HG03469 (cell line): ENCODE data around the gene ZNF213.

ENCODE experiments used
- ATAC-seq: cut with Tn5 transposase; IDR thresholded peaks from one replicate; pipeline ENCODE4 v1.9.1; 2021; ENCODE audit warnings: mild to moderate bottlenecking, moderate library complexity, moderate number of reproducible peaks; ENCODE audit not compliant: unreplicated experiment

The ZNF213 gene

DNA sequence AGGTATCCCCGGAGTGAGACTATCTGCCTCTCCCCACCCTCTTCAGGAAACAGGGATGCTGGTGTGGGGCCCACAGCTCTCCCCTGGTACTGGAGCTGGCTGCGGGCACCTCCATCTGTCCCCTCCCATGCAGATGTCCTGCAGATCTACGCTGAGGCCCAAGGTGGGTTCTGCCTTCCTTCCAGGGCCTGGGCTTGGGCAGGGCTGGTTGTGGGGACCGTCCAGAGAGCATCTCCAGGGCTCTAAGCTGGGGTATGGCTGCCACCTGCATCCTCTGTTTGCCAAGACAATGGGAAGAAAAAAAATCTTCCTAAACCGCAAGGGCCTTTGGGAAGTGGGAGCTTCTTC, 12.9 kb downstream of the ZNF213 start:
- no peak for ATAC-seq

DNA sequence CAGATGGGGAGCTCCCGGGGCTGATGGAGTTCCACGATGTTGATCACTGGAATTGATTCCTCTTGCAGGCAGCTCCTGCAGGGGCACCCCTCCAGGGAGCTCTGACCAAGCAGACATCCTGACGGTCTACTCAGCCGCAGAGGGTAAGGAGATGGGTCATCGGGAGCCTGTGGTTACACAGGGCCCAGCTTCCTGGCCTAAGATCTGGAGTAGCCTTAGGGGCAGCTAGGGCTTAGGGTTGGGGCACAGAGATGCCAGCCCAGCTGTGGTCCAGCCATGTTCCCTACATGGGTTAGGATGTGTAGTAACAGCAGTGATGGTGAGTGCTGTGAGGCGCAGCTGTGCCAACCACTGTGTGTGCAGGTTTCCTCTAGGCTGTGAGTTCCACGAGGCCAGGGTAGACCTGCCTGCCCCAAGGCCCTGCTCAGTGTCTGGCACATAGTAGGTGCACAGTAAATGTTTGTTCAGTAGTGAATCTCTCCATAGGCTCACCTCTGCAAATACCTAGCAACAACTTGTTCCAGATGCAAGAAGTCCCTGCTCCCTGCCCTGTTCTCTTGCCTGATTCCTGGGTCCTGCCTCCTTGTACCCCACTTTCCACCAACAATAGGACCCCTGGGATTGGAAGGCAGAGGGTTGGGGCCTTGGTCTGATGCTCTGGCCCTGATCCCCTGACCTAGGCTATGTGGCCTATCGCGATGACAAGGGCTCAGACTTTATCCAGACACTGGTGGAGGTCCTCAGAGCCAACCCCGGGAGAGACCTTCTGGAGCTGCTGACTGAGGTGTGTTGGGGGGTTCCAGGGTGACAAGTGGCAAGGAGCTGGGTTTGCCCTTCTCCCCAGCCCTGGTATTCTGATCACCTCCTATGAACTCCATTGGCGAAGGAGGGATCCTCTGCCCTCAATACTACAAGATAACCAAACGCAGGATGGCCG, 13.7 kb downstream of the ZNF213 start:
- ATAC-seq = no peak

DNA sequence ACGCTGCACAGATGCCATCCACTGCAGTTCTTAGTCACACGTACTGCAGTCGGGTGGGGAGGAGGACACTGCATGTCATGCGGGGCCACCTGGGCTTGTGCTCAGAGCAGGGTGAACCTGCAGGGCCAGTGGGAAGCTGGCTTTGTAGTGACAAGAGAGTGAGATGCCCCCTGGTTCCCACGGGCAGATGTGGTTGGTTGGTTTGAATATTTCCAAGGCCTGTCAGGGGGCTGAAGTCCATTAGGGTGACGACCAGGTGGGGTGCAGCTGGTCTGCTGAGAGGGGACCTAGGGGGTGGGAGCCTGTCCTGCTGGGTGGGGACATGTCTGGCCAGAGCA, 14.3 kb downstream of the ZNF213 start:
- ATAC-seq = no peak

DNA sequence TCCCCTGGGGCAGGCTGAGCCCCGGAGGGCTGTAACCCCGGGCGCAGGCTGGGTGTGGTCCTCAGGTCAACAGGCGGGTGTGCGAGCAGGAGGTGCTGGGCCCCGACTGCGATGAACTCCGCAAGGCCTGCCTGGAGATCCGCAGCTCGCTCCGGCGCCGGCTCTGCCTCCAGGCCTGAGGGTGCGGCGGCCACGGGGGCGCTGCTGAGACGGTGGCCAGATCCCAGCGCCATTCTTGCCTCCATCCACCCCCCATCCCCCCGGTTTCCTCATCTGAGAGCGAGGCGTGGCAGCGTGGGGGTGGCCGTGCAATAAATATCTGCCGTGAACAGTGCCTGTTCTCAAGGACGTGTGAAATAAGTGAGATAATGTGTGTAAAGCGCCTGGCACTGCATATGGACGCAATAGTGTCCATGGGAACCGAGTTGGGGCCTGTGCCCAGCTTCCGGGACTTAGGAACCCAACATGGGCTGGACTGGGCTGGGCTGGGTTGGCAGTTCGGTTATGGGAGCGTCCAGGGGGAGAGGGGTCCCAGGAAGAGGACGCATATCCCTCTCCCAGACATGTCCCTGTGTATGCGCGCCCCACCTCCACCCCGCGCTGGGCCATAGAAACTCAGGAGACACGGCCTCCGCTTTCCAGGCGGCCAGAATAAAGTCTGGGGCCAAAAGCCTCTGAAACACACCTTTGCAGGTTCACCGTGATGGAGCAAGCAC, 15.0 kb downstream of the ZNF213 start:
- ATAC-seq = no peak

DNA sequence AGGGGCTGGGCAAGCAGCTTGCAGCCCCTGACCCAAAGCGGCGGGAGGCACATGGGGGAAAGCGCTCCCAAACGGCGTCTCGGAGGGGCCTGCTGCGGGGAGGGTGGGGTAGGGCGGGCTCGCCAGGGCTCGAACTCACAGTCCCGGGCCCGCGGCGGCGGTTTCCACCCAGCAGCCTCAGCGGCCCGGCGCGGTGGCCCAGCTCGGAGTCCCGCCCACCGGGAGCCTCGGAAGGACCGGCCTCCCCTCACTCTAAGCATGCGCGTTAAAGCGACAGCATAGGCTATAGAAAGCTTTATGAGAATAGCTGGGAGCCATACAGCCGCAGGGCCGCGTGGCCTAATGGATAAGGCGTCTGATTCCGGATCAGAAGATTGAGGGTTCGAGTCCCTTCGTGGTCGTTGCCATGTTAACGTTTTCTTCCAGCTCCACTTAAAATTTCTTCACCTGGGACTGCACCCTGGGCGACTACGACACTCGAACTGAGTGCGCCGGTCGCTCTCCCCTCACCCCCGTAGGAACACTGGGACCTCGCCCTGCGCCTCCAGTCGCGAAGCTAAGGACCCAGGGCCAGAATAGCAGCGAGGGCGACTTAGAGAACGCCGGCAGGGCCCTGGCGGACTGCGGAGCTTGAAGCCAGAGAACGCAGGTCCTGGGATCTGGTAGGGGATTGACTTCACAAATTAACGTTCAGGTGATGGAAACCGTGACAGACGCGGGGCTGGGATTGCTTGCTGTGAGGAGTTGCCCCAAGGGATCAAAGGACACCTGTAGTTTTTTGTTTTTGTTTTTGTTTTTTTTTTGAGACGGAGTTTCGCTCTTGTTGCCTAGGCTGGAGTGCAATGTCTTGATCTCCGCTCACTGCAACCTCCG, 15.8 kb downstream of the ZNF213 start:
- ATAC-seq = peak; percentile 58

DNA sequence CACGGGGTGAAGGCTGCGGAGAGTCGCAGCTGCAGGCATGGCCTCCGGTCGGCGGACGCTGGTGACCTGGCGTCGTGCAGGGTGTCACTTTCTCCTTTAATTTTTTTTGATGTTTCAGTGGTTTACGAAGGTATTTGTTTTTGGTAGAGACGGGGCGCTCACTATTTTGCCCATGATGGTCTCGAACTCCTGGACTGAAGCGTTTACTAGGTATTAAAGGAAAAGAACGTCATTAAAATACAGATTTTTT, 17.1 kb downstream of the ZNF213 start:
- ATAC-seq = no peak

DNA sequence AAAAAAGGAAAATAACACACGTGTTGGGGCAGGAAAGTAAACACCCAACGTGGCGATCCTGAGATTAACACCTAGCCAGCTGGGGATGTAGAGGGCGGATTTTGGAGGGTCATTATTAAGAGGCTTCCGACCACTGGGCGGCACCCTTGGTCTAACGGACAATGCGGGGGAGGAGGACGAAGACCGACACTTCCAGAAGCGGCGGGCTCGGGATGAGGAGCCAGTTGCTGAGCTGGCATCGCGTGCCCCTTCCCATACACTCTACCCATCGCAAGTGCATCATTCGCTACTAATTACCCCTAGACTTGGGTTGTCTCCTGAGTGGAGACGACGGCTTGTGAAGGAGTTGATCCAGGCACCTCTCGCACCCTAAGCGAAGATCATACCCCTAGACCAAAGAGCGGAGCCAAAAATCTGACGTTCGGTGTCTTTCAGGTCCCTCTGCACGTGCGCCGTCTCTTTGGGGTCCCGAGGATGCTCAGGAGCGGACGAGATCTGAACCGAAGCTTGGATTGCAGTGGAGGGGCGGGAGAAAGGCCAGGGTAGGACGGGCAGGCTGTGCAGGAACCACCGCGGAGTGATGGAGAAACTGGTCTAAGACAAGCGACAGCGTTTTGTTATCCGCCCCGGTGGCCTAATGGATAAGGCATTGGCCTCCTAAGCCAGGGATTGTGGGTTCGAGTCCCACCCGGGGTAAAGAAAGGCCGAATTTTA, 17.6 kb downstream of the ZNF213 start:
- no peak for ATAC-seq

DNA sequence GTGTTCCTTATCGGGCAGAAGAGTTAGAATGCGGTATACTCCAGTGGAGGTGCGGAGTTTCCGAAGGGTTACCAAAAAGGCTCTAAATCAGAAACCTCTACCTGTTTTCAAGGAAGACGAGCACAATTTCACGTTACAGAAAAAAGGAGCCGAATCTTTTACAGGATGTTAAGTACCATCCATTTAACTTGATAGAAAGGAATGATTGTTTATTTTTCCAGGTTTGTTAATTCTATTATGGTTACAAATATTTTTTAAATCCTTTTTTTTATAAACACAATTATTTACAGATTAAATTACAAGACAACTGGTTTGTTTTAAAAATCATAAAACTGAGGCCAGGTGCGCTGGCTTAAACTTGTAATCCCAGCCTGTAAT, 18.2 kb downstream of the ZNF213 start:
- ATAC-seq = no peak

DNA sequence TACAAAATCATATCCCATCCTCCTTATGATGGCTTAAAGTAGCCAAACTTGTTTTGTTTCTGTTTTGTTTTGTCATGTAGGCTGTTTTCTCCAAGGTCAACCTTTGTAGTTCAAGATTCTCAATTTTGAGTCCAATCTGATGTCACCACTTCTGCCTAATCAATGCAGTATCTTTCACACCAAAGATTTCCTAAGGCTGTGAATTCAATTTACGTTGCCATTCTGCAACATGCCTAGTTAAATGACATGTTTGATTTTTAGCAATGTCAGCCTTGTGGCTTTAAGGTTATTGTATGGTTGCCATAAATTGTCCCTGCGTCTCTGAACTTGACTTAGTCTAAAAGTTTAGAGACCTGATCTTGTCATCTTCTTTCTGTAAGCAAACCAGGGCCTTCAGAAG, 20.4 kb downstream of the ZNF213 start:
- no peak for ATAC-seq

DNA sequence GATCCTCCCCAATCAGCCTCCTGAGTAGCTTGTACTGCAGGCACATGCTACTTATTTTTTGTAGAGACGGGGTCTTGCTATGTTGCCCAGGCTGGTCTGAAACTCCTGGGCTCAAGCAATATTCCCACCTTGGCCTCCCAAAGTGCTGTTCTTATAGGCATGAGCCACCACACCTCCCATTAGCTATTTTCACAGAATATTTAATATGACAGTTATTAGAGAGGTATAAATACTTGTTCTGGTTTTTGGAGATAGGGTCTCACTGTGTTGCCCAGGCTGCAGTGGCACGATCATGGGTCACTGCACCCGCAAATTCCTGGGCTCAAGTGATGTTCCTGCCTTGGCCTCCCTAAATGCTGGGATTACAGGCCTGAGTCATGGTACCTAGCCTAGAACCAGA, 21.1 kb downstream of the ZNF213 start:
- no peak for ATAC-seq

DNA sequence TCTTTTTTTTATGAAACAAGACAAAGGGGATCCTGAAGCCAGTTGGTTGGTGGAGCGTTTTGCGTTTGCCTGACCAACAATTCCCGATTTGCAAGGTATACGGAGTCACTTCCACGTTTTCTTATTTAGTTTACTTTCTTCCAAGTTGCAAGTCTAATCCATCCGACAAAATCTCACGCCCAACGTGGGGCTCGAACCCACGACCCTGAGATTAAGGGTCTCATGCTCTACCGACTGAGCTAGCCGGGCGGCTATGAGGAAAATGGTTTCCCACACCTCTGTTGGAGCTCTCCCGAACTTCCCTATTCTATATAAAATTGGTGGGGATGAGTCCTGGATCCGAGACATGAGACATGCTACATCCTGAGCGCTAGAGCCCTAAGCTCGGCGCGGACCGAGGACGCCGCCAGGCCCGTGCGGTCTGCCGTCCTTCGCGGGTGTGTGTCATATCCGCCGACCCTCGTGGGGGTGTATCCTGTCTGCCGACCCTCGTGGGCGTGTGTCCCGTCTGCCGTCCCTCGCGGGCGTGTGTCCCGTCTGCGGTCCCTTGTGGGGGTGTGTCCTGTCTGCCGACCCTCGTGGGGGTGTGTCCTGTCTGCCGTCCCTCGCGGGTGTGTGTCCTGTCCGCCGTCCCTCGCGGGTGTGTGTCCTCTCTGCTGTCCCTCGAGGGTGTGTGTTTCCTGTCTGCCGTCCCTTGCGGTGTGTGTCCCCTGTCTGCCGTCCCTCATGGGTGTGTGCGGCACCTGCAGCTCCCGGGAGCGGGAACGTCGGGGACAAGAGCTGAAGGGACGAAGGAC, 22.6 kb downstream of the ZNF213 start:
- no peak for ATAC-seq

DNA sequence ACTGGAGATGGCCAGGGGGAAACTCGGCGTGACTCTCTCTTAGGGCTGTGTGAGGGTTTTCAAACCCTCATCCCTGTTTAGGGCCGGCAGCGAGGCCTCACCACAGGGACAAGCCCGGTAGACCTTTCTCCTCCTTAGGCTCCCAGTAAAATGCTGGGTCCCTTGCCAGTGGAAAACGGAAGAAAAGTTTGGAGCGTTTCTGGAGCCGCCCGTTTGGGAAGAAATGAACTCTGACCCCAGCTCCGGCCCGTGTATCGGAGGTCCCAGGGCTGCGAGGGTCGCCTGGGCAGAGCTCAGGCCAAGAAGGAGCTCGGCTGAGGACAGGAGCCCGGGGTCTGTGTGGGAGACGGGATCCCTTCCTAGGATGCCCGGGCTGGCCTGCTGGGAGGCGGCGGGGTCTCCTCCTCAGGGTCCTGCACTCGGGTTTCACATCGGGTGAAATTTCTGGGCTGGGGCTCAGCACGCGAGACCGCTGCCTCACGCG, 23.2 kb downstream of the ZNF213 start:
- ATAC-seq = no peak

DNA sequence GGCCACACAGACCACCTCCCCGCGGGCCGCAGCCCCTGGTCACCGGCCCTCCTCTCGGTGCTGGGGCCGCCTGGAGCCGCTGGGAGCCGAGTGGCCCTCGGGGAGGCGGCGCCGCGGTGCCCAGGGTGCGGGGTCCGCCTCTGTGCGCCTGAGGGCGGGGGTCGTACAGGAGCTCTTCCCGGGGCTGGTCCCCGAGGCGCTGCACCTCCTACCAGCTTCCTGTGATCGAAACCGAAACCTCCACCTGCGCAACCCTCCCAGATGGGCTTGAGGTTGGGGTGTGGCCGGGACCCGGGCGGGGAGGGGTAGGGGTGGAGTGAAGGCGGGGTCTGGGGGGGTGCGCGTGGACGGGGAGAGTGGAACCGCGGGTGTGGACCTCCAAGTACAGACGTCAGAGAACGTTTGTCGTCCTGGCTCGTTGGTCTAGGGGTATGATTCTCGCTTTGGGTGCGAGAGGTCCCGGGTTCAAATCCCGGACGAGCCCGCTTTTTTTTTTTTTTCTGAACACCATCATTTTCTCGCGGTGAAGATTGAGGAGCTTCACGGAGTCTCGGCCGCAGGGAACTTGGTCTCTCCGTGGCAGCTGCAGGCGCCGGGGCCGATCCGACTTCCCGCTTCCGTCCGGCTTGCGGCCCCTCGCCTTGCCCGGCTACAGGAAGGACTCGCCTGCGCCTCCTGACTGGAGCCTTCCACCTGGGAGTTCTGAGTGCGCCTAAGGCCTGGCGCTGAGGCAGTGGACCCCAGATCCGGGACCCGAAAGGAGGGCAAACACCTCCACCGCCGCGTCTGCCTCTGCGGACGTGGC, 23.9 kb downstream of the ZNF213 start:
- ATAC-seq = no peak

DNA sequence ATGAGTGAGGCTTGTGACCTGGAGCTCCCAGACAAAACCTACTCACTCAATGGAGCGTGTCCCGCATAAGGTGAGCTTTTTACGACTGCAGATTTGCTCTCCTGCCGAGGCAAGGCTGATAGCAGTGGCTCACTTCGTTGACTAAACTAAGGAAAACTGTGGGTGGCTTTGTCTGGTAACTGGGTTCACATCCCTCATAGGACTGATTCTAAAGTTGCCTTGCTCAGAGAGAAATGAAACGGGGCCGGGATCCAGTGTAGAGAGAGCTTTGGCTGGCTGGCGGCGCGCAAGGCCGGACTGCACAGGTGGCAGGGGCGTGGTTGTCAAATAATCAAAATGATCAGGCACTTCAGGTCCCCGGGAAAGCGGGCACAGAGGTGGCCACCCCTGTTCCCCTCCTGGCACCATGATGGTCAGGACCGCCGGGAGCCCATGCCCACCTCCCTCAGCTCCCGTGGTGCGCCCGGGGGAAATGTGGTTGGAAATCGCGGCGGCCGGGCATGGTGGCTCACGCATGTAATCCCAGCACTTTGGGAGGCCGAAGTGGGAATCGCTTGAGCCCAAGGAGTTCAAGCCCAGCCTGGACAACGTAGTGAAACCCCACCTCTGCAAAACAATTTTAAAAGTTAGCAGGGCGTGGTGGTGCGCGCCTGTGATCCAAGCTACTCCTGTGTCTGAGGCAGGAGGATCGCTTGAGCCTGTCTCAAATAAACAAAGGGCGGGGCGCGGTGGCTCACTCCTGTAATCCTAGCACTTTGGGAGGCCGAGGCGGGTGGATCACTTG, 26.6 kb downstream of the ZNF213 start:
- no peak for ATAC-seq

DNA sequence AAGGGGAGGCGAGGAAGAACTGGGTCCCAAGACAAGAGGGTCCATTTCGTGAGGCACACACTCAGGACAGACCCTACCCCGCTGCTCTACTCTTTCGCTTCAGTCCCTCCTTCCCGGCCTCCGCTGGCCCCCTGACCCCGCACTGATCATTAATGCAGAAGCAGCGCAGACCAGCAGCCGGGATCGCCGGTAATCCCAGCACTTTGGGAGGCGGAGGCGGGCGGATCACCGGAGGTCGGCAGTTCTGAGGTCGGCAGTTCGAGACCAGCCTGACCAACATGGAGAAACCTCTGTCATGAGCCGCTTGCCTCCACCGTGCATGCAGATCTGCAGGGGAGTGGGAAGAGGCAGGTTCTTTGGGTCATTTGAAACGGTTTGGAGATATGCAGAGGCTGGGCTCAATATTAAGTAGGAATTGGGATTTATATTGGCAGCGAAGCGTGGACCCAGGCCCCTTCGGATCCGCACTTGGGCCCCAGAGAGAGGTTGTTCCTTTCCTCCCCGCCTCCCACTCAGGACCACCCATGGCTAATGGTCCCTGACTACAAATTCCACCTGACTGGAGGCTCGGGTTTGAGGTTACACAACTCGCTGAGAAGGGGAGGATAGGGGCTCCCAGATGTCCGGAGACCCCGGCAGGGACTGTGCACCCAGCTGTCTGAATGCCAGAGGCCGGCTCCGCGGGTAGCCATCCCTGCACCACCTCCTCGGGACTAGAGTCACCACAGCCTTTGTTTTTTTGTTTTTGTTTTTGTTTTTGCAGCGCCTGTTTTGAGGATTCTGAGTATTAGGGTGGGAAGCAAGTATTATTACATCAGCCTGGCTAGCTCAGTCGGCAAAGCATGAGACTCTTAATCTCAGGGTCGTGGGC, 29.5 kb downstream of the ZNF213 start:
- ATAC-seq = no peak

DNA sequence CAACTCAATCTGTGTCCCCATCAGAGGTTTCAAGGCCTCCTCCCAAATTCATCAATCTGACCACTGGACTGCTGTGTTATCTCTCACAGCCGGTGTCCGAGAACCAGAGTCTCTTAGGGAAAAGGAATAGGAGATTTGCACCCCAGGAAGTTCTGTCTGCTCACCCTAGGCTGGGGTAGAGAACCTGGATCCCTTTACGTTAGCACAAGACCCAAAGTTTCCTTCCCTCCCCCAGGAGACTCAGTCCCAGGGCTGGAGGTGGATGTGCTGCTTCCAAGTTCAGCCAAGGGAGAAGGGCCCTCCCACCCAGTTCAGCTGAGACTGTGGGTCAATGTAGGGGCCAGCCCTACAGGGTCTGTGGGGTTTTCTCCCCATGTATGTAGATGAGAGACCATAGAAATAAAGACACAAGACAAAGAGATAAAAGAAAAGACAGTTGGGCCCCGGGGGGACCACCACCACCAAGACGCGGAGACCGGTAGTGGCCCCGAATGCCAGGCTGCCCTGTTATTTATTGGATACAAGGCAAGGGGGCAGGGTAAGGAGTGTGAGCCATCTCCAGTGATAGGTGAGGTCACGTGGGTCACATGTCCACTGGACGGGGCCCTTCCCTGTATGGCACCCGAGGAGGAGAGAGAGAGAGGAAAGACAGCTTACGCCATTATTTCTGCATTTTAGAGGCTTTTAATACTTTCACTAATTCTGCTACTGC, 30.4 kb downstream of the ZNF213 start:
- ATAC-seq = no peak

DNA sequence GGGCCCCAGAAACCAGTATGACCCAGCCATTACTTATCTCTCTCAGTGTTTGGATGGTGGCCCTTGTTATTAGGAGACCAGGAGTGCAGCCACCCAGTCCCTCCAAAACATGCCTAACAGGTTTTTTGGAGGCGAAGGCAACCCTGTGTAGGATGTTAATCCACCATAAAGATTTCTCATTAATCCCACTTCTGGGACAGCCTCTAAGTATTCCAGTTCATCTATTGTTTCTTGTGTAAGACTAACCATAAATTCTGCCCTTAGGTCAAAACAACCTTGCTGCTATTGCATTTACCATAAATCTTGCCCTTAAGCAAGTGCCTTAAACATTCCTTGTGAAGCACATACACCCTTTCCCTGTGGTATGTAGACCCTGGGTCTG, 31.7 kb downstream of the ZNF213 start:
- ATAC-seq = no peak
